Left hindlimb (tissue), 1 donor: ENCODE results near the gene SLC16A5.
"Not testable (repeated sequence)": the region's sequence is repeated elsewhere in the genome, so short reads cannot be mapped to it uniquely, and the experiment has no call there.

ENCODE experiments used
- DNase-seq: peaks from one replicate; pipeline ENCODE4 v3.0.0-alpha.2; 2018

The SLC16A5 gene

DNA sequence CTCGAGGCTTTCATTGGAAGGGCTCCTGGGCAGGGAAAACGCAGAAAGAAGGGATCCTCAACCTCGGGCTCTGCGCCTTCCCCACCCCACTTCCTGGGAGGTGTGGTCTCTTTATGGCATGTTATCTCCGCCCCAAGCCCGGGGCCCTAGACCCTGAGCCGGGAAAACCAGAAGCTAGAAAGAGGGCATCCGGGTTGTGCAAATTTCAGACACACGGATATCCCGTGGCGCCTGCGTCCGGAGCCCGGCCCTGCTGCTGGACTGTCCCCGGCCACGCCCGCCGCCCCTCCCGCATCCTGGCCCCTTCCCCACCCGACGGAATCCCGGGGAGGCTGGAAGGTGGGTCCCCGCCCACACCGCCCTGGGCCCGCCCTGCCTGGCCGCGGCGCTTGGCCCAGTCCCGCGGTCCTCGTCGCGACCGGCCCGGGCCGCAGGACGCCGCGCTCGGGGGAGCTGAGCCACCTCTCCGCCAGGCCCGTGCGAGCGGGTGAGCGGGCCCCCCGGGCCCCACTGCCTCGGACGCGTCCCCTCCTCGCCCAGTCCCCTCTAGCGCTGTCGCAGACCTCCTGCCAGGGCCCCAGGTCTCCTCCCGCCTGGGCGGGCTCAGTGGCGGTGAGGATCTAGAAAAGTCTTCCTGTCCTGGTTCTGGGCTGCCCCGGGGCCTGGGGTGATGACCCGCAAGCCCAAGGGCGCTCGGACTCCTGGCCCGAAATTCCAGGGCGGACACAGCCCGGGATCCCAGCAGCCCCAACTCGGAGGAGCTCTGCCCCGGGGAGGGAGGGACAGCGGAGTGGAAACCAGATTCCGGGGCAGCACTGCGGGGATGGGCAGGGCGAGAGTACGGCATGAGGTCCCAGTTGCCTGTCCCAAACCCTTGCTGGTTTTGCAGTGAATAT is at the start of gene SLC16A5:
SLC16A5 (plus strand) TSS at position 397 of the 896 bp plus-strand sequence. CDS start 5,683 bp downstream, outside the sequence.
- DNase-seq: peak; percentile 92

- DNase-seq: no peak
Measured at GRCh38 chr17:75039238-75039637, 48.5 kb upstream of the SLC16A5 start.

DNA sequence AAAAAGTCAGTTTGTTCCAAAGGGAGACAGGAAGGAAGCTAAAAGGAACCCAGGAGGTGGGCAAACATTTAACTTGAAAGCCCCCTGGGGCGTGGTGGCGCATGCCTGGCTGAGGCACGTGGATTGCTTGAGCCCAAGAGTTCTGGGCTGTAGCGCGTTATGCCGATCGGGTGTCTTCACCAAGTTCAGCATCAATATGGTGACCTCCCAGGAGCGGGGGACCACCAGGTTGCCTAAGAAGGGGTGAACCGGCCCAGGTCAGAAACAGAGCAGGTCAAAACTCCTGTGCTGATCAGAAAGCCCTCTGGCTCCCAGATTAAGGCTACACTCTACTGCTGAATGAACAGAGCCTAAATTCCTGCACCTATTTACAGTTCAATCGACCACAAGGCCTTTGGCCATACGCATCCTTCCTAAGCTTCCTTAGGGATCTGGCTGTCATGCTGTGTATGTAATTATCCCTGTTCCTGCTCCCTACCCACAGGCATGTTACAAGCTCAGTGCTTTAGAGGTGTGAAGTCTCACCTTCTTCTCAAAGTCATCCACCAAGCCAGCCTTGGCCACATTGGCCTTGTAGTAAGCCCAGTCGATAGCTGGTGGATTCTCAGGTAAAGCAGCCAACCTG is 46.0 kb upstream of the SLC16A5 start:
- no peak for DNase-seq

DNA sequence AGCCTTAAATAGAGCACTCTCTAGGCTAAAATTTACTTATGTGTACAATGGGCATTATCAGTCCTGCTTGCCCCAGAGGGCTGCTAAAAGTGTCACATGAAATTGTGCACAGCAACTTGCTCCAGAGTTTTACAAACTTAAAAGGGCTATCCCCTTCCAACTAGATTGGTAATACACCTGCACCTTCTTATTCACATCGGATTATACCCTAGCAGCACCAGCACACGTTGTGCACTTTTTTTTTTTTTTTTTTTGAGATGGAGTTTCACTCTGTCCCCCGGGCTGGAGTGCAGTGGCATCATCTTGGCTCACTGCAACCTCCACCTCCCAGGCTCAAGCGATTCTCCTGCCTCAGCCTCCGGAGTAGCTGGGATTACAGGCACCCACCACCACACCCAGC is 44.0 kb upstream of the SLC16A5 start:
- DNase-seq: not testable (repeated sequence)

DNA sequence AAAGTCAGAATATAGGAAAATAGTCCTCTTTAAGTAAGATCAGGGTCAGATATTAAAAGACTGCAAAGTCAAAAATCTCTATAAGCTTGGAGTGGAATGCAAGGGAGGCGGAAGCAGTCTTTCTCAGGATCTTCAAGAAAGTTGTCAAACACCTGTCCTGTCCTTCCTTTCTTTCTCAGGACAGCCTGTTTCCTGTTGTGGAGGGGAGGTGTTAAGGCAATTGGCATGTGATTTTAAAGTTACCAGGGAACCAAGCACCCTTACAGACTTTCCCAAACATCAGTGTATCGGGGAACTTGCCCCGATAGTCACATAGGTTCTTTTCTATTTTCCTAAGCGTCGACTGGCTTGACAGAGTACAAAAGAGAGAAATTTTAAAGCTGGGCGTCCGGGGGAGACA is 43.0 kb upstream of the SLC16A5 start:
- no peak for DNase-seq

DNA sequence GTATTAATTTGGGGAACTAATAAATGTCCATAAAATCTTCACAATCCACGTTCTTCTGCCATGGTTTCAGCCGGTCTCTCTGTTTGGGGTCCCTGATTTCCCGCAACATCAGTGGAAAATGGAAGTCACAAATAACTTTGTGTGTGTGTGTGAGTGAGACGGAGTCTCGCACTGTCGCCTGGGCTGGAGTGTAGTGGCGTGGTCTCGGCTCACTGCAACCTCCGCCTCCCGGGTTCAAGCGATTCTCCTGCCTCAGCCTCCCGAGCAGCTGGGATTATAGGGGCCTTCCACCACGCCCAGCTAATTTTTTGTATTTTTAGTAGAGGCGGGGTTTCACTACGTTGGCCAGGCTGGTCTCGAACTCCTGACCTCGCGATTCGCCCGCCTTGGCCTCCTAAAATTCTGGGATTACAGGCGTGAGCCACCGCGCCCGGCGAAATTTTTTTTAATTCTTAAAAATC is 41.8 kb upstream of the SLC16A5 start:
- DNase-seq: not testable (repeated sequence)

GRCh38 chr17:75046407-75047289 is 41.1 kb upstream of the SLC16A5 start, which contains the start of the genes ATP5PD and KCTD2:
Gene ATP5PD, minus strand, starts transcription at chr17:75046969. Its CDS starts 4,319 bp downstream, at chr17:75042650.
Gene KCTD2, plus strand, starts transcription at chr17:75047225. Its CDS starts 26 bp downstream, at chr17:75047251.
- DNase-seq: peak; percentile 98

DNA sequence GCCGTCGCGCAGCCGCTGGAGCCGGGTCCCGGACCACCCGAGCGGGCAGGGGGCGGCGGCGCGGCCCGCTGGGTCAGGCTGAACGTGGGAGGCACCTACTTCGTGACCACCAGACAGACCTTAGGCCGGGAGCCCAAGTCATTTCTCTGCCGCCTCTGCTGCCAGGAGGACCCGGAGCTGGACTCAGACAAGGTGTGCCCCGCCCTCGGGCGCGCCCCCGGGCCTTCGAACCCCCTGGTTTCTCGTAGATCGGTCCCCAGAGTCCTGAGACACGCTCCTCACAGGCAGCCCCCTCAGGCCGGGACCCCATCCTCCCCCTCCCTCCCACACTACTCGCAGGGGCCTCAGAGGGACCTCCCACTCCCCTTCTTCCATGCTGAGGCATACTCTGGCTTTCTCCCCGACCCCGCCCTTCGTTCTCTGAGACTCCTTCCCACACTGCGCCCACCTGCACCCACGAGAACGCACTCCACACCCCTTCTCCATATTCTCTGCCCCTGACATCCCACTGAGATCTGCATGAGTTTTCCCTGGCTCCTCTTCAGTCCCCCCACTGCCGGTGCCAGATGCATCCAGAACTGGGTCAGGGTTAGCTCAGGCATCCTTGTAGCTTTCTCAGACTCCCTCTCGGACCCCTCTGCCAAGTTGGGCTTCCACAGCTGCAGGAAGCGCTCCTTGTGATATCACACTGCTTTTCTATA is 40.2 kb upstream of the SLC16A5 start:
- peak; percentile 61 for DNase-seq

- DNase-seq: peak; percentile 59
Measured at GRCh38 chr17:75048249-75048878, 39.4 kb upstream of the SLC16A5 start.

DNA sequence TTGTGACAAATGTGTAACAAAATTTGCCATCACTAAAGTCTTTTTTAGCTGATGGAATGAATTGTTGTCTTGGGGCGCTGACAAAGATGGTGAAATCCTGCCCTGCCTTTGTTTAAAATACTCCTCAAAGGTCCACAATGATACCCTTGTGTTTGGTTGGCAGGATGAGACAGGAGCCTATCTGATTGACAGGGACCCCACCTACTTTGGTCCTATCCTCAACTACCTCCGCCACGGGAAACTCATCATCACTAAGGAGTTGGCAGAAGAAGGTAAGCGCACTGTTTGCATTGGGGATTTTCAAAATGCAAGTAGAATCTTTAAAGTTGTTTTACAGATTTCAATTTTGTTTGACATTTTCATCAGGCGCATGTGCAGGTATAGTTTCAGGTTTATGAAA is 38.7 kb upstream of the SLC16A5 start:
- DNase-seq: no peak

DNA sequence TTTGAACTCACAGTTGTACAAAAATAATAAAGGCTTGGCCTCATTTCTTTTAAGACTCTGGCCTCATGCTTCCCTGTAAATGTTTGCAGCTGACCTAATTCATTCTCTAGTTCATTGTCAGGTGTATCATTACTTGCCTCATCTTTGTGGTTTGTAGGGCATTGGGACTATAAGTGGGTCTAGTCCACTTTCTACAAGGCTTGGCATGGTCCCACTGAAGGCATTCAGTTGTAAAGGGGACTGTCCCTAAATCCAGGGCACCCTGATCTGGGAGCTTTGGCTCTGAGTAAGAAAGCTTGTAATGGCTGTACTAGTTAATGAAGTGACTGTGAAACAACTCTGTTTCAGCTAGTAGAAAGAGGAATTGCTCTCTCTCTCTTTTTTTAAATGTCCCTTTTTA is 38.0 kb upstream of the SLC16A5 start:
- no peak for DNase-seq

- DNase-seq: no peak
Measured at GRCh38 chr17:75051941-75052340, 35.8 kb upstream of the SLC16A5 start.

- no peak for DNase-seq
Measured at GRCh38 chr17:75059369-75060345, 28.1 kb upstream of the SLC16A5 start.

DNA sequence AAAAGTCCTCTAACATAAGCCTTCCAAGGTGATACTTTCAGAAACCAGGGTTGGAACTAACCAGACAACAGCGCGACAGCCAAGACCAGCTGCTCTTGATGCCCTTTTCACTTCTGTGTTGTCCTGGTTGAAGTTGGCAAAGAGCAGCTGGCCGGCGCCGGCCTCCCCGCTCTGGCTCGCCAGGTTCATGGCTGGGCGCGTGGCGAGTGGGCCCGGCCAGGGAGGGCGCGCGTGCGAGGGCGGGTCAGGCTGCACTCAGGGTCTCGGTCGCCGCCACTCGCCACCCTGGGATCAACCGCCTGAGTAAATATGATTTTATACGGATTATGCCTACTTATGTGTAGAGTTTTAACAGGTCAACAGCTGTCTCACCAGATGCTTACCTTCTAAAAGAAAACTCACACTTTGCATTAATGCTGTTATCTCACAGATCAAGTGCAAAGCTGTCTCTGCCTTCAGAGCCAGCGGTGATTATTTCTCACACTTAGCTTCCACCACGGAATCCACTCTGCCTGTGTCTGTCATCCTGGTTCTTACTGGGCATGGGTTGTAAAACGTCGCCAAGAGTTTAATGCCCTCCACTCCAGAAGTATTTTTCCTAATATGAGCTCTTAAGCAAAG is 27.2 kb upstream of the SLC16A5 start:
- no peak for DNase-seq

DNA sequence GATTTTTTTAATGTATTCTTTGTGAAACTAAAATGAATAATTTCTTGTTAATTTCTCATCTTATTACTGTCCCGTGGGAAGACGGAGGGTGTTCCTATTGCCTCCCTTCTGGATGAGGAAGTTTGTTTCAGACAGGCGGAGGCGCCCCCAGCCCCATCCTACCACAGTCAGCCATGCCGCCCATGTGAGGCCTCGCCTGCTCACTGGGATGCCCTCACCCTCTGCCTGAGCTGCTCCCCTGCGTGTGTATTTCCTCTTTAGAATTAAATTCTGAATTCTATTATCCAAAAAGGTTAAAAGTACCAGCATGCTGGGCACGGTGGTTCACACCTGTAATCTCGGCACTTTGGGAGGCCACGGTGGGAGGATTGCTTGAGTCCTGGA is 26.7 kb upstream of the SLC16A5 start:
- no peak for DNase-seq

DNA sequence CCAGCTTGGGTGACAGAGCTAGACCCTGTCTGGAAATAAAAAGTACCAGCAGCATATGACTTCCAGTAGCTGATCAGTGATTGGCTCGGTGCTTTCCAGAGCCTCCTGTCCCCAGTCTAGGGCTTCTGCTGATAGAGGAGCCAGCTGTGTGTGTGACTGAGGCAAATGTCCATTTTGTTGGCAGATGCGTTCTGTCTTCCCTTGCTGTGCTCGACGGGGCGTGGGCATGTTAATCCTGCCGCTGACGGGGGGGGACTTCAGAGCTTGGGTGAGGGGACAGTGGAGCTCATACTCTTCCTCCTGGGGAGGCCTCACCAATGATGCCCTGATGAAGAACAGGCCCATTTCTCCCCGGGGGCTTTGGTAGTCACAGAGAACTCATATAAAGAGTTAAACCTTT is 26.1 kb upstream of the SLC16A5 start:
- DNase-seq: no peak

DNA sequence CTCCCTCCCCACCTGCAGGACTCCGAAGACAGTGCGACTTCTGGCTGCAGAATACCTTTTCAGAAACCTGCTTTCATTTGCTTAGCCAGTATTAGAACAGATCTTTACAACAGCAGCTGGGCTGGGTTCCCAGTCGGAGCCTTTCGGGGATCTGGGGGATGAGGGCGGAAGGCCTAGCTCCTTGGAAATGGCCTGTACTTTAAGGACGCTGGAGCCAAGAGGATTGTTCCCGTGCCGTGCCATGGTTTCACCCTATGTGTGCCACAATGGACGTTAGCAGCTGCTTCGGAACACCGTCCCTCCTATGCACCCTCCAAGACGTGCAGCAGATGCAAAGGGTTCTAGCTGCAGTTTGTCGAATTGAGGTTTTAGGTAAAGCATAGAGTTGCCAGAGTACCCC is 24.6 kb upstream of the SLC16A5 start:
- no peak for DNase-seq

GRCh38 chr17:75063626-75064025 is 24.1 kb upstream of the SLC16A5 start:
- DNase-seq: no peak

DNA sequence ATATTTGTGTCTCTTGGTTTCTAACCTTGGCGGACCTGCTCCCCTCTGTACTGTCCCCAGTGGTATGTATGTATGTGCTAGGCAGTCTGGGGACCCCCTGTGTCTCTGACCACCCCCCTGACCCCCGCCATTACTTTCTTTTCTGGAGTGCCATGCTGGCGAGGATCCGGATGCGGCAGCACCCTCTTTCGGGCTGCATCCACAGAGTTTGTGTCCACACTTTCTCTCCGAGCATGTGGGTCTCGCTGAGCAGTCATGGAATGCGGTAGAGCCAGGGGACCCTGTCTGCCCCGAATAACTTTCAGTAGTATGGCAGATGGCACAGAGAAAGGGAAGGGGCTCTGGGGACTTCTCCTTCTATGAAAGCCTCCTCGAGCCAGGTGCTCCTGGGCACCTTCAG is 23.7 kb upstream of the SLC16A5 start:
- DNase-seq: no peak

- DNase-seq: no peak
Measured at GRCh38 chr17:75064460-75064859, 23.3 kb upstream of the SLC16A5 start.
